RWPE1 (cell line): ENCODE results near the gene APBB3.
"Not testable (repeated sequence)": the region's sequence is repeated elsewhere in the genome, so short reads cannot be mapped to it uniquely, and the experiment has no call there.

Experiments
- CTCF ChIA-PET: fragments of 350-600 bp; sonication (Branson Sonifier 250); formaldehyde crosslinking; extraction: SDS; loops from one replicate; lab custom pipeline; 2021; lab: Yijun Ruan, JAX
- POLR2A ChIA-PET: fragments of 400-600 bp; formaldehyde crosslinking; extraction: SDS; loops from one replicate; lab custom pipeline; 2020; ENCODE audit warnings: antibody characterized with exemption; ENCODE audit not compliant: low non-redundant PET; lab: Yijun Ruan, JAX
- DNase-seq: peaks from one replicate; pipeline ENCODE4 v3.0.0; 2012; ENCODE audit warnings: low spot score
- H3K27ac ChIP-seq: fragments of 450-650 bp; 2 replicates; pipeline ENCODE4 v1.5.1; 2017
- TF ChIP-seq, protein P1 (sequence below): fragments of 450-650 bp; conservative IDR thresholded peaks from 2 replicates; pipeline ENCODE4 v1.5.1; 2017; ENCODE audit warnings: low read depth, mild to moderate bottlenecking

Gene APBB3

DNA sequence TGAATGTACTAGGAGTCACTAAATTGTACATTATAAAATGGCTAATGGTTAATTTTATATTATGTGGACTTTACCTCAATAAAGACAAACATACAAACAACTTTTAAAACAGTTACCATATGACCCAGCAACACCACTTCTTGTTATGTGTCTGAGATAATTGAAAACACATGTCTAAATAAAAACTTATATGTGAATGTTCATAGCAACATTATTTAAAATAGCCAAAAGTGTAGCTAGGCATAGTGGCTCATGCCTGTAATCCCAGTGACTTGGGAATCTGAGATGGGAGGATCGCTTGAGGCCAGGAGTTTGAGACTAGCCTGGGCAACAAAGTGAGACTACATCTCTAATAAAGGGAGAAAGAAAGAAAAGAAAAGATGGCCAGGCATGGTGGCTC lies 23.1 kb upstream of the APBB3 start:
- CTCF ChIA-PET = interaction anchor here (0.7 kb wide), 1 partner anchor 162 kb away, joined by 3 read pairs; no protein-coding TSS in a partner anchor
- POLR2A ChIA-PET = no interaction called here
- no peak for DNase-seq
- no peak overlapping the region for H3K27ac ChIP-seq
- TF ChIP-seq, protein P1, sequence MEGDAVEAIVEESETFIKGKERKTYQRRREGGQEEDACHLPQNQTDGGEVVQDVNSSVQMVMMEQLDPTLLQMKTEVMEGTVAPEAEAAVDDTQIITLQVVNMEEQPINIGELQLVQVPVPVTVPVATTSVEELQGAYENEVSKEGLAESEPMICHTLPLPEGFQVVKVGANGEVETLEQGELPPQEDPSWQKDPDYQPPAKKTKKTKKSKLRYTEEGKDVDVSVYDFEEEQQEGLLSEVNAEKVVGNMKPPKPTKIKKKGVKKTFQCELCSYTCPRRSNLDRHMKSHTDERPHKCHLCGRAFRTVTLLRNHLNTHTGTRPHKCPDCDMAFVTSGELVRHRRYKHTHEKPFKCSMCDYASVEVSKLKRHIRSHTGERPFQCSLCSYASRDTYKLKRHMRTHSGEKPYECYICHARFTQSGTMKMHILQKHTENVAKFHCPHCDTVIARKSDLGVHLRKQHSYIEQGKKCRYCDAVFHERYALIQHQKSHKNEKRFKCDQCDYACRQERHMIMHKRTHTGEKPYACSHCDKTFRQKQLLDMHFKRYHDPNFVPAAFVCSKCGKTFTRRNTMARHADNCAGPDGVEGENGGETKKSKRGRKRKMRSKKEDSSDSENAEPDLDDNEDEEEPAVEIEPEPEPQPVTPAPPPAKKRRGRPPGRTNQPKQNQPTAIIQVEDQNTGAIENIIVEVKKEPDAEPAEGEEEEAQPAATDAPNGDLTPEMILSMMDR = no peak

DNA sequence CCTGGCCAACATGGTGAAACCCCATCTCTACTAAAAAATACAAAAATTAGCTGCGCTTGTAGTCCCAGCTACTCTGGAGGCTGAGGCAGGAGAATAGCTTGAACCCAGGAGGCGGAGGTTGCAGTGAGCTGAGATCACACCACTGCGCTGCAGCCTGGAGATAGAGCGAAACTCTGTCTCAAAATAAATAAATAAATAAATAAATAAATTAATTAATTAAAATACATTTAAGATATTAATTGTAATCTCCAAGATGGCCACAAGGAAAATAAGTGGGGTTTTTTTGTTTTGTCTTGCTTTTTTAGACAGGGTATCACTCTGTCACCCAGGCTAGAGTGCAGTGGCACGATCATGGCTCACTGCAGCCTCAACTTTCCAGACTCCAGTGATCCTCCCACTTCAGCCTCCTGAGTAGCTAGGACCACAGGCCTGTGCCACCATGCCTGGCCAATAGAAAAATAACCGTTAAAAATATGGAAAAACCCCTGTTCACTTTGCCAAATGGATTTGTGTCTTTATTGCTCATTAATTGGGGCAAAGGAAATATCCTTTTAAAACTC lies 14.9 kb upstream of the APBB3 start:
- H3K27ac ChIP-seq, CTCF ChIA-PET, POLR2A ChIA-PET, DNase-seq: not testable (repeated sequence)

- ChIA-PET POLR2A (no interaction called here), CTCF (interaction anchor here (0.6 kb wide), 1 partner anchor 425 kb away, joined by 3 read pairs; no protein-coding TSS in a partner anchor)
- TF ChIP-seq, protein P1 = no peak
- no peak overlapping the region for H3K27ac ChIP-seq
- no peak for DNase-seq
Observed at GRCh38 chr5:140576776-140577201, 12.4 kb upstream of the APBB3 start.

DNA sequence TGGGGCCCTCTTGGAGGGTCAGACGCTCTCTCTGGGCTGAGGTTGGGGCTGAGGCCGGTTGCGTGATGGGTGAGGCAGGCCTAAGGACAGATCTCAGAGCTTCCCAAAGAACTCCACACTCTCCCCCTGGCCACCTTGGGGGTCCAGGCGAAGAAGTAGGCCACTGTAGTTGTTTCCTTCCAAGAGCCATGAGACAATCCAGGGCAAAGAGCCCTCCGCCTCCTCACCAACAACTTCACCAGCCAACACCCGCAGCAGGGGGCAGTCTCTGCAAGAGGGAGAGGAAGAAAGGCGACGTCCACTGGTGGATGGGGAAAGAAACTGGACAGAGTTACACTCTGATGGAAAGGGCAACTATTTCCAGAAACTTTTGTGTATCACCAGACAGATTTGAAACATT lies 10.9 kb upstream of the APBB3 start:
- TF ChIP-seq, protein P1 = no peak
- POLR2A ChIA-PET = interaction anchor here (0.6 kb wide), 1 partner anchor 18 kb away, joined by 5 read pairs; no protein-coding TSS in a partner anchor
- no peak for DNase-seq
- CTCF ChIA-PET = interaction anchor here (1.2 kb wide), 1 partner anchor 73 kb away, joined by 3 read pairs; the partner anchor contains the start of gene IK
- no peak overlapping the region for H3K27ac ChIP-seq

- no peak overlapping the region for H3K27ac ChIP-seq
- CTCF ChIA-PET = no interaction called here
- POLR2A ChIA-PET = no interaction called here
- no peak for DNase-seq
- TF ChIP-seq, protein P1 = no peak
Observed at GRCh38 chr5:140574165-140574564, 9.8 kb upstream of the APBB3 start.

DNA sequence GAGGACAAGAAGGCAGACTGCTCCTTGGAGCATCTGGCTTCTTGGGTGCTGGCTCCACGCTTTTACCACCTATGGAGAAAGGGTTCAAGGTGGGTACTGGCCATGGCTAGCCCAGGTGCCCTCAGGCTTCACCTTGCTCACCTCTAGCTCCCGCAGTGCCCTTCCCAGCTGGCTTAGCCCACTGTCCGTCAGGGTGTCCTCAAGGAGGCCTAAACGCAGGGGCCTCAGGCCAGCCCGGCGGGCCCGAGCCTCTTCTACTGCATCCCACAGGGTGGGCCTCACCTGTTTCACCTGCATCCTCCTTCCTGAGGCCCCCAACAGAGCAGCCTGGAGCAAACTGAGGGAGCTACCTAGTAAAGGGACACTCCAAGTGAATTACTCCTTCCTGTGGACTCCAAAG lies 9.3 kb upstream of the APBB3 start:
- no peak for DNase-seq
- H3K27ac ChIP-seq = no peak overlapping the region
- ChIA-PET CTCF (no interaction called here), POLR2A (no interaction called here)
- TF ChIP-seq, protein P1 = no peak

GRCh38 chr5:140571105-140571504 lies 6.7 kb upstream of the APBB3 start:
- POLR2A ChIA-PET = no interaction called here
- TF ChIP-seq, protein P1 = no peak
- H3K27ac ChIP-seq = no peak overlapping the region
- CTCF ChIA-PET = interaction anchor here (0.8 kb wide), 1 partner anchor 75 kb away, joined by 3 read pairs; no protein-coding TSS in a partner anchor
- DNase-seq = no peak
